PFSK-1 (cell line): ENCODE measurements around the gene PLEKHH3.

ENCODE experiments used
- FOXP2 ChIP-seq: optimal IDR thresholded peaks from 2 replicates; pipeline ENCODE3; 2011; ENCODE audit warnings: borderline replicate concordance, control low read depth, inconsistent platforms; ENCODE audit not compliant: insufficient read depth; ENCODE audit errors: extremely low read length, extremely low read depth
- POLR2AphosphoS5 ChIP-seq: IDR thresholded peaks from 2 replicates; pipeline ENCODE4 v1.6.1; 2012; ENCODE audit warnings: low read depth, mild to moderate bottlenecking, control low read depth, low read length, moderate library complexity
- REST ChIP-seq, 2 experiments: IDR thresholded peaks; 2 replicates each; pipeline versions ENCODE4 v1.6.1 to v1.8.0; 2011 to 2012; ENCODE audit warnings: low read depth in 2 of 2, low read length in 2 of 2, control low read depth in 1 of 2, inconsistent platforms in 1 of 2, mild to moderate bottlenecking in 1 of 2, moderate library complexity in 1 of 2; ENCODE audit not compliant: insufficient read depth in 1 of 2
- SIN3A ChIP-seq: IDR thresholded peaks from 2 replicates; pipeline ENCODE4 v1.6.1; 2012; ENCODE audit warnings: mild to moderate bottlenecking, low read length, moderate library complexity, borderline replicate concordance; ENCODE audit not compliant: insufficient read depth
- TAF1 ChIP-seq: IDR thresholded peaks from 2 replicates; pipeline ENCODE4 v1.6.1; 2012; ENCODE audit warnings: low read length, control low read depth, borderline replicate concordance; ENCODE audit not compliant: insufficient read depth

- TF ChIP-seq TAF1: no peak
- no peak for TF ChIP-seq POLR2AphosphoS5
- no peak for TF ChIP-seq SIN3A
- no peak for TF ChIP-seq REST (IDR thresholded peaks at IDR 0.05; ENCODE audit: insufficient read depth in 1 of 2, low read depth in 2 of 2, low read length in 2 of 2)
- TF ChIP-seq FOXP2: no peak
Observed at GRCh38 chr17:42720996-42721583, 44.3 kb upstream of the PLEKHH3 start.
